GM19043 (cell line): ENCODE data around the gene UPP2.

Experiments used
- ATAC-seq: cut with Tn5 transposase; IDR thresholded peaks from one replicate; pipeline ENCODE4 v1.9.1; 2021; ENCODE audit warnings: low read depth; ENCODE audit not compliant: unreplicated experiment

UPP2 gene

DNA sequence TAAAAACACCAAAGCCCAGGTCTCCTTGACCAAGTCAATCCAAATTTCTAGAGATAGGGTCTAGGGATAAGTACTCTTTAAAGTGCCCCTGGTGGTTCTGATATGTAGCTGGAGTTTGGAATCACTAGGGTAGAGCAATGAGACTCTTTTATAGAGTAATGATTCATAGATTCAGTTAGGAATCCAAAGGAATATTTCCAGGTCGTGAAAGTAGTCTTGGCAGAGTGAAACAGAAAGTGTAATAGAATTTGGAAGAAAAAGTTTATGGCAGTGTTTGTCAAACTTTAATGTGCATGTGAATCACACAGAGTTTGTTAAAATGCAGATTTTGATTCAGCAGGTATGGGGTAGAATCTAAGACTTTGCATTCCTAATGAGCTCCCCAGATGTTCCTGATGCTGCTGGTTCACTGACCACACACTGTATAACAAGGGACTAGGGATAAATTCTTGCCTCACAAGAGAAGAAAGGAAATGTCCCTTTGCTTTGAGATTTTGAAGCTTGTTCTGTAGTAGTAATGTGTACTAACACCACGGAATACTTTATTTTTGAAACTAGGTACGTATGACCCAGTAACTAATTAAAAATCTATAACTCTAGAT lies 1.8 kb downstream of the UPP2 start:
- no peak for ATAC-seq

DNA sequence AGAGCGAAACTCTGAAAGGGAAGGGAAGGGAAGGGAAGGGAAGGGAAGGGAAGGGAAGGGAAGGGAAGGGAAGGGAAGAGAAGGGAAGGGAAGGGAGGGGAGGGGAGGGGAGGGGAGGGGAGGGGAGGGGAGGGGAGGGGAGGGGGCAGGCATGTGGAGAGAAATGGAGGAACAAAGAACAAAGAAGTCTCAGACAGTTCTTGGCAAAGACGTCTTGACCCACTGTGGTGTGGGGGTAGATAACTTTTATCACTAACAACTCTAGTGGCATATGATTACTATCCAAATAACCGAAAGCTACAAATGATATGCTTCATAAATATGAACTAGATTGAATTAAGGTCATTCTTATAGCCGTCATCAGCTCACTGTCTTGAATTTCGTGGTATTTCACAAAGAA lies 3.2 kb downstream of the UPP2 start:
- no peak for ATAC-seq

DNA sequence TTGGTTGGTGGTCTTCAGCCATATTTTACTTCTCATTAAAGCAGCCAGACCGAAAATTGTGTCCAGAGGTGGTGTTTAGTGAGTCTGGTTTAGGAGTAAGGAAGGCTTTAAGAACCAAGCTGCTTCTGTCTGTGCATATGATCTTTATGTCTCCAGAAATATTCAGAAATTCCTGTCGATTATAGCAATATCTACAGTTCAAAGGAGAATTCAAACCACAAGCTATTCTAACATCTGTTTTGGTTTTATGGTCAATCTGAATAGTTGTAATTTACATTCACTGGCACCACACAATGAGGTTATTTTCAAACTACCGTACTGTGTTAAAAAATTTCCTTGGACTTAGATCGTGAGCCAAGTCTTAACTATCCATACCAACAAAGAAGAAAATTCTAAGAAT lies 11.3 kb downstream of the UPP2 start:
- ATAC-seq: no peak

DNA sequence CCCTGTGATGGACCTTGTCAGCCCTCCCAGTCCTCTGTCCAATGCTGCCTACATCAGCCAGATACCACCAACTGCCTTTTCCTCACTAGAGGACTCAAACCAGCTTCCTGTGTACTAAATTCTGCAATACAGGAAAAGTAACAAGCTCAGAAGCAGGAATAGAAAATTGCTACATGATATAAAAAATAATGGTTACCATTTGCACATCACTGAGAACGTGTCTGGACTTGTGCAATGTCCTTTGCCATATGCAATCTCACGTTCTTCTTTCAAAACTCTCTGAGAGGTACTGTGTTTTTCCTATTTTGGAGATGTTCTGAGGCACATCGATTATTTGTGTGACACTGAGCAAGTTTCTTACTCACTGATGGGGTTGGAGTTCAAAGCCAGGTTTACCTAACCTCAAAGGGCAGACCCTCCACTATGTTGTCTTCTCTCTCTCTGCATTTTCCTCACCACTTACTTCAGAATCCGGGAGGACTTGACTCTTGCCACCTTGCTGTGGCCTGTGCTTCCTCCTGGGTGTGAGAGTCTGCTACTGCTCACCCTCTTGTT lies 12.1 kb downstream of the UPP2 start:
- no peak for ATAC-seq

DNA sequence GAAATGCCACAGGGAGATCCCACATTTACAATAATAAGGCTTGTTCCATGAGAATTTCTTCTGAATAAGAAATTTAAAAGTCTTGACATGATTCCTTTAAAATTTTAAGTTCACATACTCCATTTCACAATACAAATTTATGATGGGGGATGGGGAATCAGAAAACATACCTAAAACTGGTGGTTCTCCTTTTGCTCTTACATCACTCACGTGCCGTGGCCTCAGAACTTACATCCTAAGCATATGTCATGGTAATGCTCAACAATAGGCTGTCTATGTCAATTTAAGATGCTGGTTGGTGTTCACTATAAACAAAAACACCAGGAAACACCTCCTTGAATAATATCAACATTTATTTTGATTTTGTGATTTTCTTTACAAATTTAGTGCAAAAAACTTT lies 12.8 kb downstream of the UPP2 start:
- no peak for ATAC-seq

DNA sequence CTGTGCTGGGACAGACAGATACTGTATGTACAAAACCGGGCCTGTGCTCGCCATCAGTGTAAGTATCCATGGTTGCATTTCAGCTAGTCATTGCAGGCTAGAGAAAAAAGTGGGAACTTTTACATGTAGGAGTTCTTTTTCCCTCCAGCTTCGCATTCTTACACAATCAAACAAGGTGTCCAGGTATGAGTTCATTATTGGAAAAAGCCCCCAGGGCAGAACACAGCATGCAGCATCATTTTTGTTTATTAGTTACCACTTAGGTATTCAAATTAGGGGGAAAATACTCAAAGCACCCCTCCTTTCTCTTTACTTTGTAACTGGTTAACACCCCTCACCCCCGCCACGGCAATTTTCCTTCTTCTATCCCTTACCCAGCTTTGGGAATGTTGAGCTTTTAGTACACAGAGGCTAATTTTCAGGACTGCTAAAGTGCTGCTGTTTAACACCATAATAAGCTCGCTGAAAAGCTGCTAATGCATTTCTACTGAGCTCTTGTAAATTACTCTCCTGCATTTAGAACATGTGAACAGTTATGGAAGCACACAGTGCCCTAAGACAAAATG lies 13.6 kb downstream of the UPP2 start:
- ATAC-seq: no peak

DNA sequence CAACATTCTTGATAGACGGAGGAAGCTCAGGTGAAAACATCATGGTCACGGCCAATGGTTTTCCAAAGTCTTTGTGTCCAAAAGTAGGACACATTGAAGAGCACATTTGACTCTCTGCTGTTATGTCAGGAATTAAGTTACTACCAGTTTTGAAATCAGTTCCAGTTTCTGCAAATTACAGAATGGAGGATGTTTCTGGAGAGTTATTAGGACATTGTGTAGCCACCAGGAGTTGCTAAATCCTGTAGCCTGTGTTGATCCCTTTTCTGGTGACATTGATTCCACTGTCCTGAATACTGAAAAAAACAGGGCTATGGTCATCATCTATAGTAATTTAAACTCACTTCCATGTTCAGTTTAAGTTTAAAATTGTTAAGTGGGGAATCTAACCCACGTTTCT lies 15.3 kb downstream of the UPP2 start:
- ATAC-seq: no peak

DNA sequence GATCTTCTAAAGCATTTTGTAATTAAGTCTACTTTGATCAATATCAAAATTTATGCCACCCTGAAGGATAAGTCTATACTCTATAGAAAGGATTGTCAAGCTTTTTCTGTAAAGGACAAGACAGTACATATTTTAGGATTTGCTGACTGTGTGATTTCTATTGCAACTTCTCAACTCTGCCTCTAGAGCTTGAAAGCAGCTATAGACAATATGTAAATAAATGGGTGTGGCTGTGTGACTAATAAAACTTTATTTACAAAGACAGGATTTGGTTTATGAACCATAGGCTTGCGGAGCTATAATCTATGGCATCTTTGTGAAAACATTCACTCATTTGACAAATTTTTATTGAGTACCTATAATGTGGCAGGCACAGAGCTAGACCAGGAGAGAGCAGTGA lies 18.4 kb downstream of the UPP2 start:
- no peak for ATAC-seq

DNA sequence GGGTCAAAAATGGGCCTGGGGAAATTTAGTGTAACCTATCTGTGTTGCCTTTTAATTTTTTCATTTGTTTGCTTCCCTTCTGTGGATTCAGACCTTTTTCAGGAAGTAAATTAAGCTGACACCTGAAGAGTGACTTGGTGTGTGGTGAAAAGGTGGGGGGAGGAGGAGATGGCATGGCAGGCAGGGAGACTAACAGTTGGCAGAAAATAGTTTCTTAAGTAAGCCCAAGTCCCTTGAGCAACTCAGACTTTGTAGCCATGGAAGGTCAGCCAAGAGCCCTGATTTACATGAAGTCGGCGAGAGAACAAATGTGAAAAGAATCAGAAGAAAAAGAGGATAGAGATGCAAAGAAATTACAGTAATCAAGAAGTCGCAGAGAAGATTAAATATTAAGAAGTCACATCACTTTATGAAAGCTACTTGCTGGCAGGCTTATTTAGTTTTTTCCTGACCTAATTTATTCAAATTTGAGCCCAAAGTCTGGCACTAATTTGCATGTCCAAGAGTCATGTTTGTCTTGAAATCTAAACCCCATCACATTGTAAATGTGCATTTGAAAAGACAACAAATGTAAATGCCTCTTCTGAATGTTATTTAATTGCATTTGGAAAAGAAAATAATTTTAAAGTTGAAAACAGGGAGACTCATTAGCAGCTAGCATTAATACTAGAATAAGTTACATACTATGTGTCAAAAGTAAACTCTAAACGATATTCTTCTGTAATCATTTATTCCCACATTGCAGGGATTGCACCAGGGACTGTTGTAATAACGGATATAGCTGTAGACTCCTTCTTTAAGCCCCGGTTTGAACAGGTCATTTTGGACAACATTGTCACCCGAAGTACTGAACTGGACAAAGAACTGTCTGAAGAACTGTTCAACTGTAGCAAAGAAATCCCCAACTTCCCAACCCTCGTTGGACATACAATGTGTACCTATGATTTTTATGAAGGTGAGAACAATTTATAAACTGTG lies 19.3 kb downstream of the UPP2 start:
- no peak for ATAC-seq

DNA sequence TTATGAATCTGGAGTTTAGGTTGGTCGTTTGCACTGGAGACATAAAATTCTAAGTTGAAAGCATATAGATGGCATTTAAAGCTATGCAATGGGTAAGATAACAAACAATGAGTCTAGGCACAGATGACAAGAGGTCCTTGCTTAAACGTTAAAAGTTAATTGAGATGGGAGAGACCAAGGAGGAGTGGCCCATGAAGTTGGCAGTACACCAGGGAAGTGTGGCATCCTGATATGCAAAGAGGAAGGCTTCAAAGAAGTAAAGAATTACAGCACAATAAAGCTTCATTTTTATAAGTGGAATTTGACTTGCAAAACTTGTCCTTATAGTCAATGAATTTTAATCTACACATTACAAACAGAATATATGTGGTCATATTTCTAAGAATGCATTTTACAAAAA lies 23.2 kb downstream of the UPP2 start:
- ATAC-seq: no peak

DNA sequence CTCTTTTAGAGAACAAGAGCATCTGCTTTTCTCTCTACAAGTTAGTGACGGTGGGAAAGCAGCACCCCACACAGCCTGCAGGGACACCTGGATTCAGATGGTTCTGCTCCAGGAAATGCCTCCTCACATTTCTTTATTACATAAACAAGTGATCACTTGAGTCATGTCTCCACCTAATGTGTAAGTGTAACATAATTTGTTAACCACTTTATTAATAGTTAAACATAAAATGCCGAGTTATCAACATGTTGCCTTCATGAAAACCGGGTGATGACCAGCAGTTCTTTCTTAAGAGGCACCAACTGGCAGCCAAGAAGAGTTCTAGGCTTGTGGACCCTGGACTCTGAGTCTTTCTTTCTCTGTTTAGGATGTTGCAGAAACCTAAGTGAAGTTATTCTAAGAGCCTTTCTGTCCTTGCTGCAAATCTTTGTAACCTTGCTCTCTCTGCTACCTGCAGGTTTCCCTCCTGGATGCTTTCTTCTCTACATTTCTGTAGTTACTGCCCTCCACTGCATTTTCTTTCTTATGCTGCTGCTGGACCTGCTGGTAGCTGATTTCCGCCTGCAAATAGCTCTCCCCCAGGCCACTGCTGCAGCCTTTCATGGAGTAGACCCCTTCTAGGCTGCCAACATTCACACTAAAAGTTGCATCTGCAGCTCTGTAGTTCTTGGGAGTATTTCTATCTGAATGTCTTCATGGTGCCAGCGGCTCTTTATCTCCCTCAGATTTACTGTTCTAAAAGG lies 24.3 kb downstream of the UPP2 start:
- no peak for ATAC-seq

DNA sequence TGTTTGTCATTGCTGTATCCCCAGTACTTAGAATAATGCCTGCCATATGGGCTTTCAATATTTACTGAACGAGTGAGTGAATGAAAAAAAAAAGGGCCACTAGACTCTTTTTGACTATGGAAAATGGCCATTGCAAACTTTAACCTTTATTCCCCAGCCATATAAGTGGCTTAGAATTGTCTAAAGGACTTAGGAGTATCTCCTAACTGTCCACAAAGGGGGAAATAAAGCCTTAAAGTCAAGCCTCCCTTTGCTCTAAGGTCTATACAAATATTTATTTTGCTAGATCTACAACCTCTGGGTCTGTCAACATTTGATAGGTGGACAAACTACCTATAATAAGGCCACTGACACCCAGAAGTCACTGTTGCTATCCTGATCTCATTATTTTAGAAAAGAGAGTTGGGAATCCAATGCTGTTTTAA lies 25.7 kb downstream of the UPP2 start:
- ATAC-seq: no peak

DNA sequence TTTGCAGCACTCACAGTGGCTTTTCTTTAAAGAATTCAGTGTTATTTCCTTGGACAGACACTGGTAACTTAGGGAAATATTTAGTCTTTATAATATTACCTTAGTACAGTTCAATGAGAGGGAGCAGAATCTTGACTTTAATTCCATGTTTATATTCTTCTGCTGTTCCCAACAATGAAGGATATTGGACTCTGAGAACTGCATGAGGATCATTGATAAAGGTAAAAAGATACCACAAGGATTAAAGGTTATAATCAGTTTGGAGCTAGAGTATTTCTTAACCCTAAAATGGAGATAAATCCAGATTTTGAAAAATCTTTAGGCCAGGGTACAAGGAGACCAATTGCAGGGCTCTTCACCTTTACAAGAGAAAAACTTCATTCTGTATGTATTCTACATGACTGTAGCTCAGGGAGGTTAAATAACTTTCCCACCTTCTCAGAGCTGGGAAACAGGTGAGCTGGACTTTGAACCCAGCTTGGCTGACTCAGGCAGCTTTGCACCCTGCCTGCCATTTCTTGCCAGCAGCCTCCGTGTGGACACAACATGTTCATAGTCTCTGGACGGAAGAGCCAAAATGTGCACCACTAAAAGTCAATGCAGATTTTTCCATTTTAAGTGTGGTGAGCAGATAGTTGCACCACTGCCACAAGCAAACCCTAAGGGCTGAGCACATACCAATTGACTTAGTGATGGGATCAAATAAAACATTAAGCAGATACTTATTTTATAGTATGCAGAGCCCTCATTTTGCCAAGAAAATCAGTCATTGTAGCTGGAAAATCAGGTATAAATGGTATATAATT lies 26.7 kb downstream of the UPP2 start:
- ATAC-seq: no peak

DNA sequence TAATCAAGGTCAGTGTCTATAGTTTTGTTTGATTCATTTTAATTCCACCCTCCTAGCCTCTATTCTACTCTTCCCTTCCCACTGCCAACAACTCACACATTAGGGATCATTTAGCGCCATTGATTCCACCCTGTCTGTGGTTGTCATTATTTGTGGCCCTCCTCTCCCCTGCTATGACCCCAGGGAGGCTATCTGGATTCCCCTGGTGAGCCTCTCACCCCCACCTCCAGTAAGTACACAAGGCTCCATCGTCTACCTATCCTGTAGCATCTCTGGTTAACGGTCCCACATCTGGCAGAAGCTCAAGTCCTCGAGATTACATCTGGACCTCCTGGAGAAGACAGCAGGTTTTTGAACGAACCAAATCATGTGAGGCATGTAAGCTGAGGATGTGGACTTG lies 27.4 kb downstream of the UPP2 start:
- no peak for ATAC-seq

DNA sequence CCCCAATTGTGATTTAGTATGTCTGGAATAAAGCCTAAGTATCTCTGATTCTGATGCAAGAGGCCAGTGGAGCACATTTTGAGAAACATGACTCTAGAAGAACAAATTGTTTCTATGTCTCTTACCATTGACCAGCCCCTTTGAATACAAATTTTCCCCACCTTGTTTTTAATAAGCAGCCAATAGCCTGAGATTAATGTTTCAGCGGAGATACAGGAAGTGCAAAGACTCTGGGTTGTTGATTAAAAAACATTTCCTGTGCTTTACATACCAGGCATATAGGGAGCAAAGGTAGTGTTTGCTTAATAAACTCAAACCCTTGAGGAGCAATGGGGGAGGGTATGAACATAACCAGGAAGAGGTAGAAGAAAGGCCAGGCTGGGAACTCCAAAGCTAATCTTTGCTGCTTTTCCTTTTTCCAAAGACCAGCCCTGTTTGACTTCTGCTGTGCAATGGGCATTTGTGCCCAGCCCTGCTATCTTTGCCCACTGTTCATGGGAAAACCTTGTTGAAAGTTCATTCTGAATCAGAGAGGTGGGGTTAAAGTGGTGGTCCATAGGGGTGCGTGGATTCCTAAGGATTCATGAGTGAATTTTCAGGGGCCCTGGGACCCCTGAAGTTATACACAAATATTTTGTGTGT lies 29.3 kb downstream of the UPP2 start:
- ATAC-seq: no peak

DNA sequence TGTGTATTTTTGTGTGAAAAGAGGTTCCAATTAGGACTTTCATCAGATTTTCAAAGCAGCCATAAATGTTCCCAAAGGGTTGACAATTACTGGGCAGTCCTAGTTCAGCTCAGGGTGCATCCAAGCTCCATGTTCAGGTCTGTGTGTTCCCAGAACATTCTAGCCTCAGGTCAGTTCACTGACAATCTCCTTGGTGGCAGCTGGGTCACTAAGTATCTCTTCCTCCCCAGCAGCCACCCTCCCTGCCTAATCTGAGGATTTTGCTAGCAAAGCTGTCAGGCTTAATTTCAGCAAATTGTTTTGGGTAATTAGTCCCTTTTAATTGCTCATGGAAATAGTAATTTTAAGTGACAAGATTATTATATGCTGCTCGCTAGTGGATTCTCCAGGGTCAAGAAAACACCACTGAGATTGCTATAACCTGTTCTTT lies 29.8 kb downstream of the UPP2 start:
- ATAC-seq: no peak

DNA sequence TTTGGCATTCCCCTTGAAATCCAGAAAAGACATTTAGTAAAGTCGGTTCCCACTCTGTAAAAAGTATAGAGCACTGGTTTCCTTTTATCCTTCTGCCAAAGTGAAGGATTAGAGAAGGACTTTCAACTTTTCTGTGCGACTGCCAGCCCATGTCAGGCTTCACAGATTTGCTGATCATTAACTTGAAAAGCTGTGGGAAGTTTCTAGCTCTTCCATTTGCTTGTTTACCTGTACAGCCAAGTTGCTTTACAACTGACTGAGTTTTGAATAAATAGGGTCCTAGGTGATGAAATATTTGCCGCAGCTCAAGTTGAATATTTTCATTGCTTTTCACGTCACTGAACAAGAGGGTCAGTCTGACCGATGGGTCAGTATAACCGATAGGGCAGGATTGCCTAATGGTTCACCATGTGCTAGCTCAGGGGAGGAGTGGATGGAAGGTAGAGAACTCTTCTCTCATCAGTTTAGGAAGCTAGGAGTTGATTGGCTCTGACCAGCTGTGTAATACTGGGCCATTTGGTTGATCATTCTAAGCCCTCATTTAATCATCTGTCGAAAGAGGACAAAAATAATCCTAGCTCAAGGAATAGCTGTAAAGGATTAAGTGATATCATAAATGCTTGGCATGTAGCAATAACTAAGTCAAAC lies 30.4 kb downstream of the UPP2 start:
- no peak for ATAC-seq

DNA sequence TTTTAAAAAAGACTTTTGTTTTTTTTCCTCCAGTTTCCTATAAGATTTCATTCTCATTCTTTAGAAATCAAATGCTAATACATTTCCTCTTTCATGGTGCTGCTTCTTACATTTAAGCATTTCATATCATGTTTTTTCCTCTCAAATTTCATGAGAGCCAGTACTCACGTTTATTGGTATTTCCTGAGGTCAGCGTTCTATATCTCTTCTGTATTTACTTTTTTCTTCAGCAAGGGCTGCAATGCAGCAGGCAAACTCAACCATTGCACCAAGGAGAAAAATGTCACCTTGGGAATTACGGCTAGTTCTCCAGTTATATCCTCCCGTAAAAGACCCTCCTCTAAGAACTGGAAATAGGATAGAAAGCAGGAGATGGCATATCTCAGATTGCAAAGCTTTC lies 32.4 kb downstream of the UPP2 start:
- ATAC-seq: no peak

DNA sequence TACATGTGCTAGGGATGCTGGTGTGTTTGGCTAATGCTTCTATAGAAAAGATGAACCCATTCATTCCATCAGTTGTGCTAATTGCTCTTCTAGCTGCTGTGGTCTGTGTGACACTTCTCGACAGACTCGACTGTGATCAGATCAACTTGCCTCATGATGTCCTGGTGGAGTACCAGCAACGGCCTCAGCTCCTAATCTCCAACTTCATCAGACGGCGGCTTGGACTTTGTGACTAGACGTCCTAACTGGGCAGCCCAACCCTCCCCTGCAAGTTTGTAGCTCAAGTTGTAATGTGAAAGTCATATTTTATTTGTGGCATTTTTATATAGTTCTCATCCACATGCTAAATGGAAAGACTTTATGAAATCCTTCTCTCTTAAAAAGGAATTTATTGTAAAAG lies 33.0 kb downstream of the UPP2 start:
- ATAC-seq: no peak
